ENCODE measurements around the gene APH1B.

The APH1B gene

DNA sequence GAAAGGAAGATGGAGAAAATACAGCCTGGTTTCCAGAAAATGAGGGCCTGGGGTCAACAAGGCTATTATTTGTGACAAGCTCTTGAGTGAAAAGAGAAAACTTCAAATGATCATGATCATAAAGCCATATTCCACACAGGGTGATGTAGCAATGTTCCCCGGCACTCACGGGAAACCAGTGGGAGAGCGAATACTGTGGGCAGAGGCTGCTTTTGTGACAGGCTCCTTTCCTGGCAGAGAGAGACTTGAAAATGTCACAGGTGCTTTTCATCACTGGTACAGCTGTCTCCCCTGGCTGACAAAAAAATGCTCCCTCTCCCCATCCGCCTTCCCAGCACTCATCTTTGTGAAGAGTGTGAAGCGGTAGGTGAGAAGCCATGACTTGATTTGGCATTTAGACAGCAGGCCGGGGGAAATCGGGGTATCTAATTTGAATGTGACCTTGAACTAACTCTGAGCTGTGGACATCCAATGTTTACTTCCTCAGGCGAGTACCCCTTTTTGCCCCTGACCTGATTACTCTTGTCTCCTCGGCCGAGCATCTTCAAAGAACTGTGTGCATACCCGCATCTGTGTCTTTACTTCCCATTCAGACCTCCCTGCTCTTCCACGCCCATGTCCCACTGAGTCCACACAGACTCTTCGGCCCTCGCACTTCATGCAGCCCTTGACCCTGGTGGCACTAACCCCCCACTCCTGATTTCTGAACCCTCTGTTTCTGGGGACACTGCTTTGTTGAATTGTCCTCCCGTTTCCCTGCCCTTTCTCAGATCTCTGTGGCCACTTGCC lies 81.0 kb downstream of the APH1B start:
- Histone ChIP-seq H2AFZ (no peak overlapping the region), H3K4me2 (ENCODE audit: low read length) (no peak overlapping the region), H3K4me3 (ENCODE audit: low read depth, low read length) (no peak overlapping the region), H3K4me1 (no peaks in the 10 kb centered on the region), H3K9me3 (ENCODE audit: control insufficient read depth, low read length) (no peaks in the 10 kb centered on the region), H3K27ac (no peak overlapping the region), H3K9ac (no peak overlapping the region), H3K27me3 (ENCODE audit: control insufficient read depth, insufficient read depth, low read length) (no peaks in the 10 kb centered on the region), H3K79me2 (no peaks in the 10 kb centered on the region), H3K36me3 (ENCODE audit: control insufficient read depth, insufficient read depth, low read length) (no peaks in the 10 kb centered on the region)
- no peak for TF ChIP-seq CTCF (IDR thresholded peaks at IDR 0.05)

All from parathyroid adenoma (tissue), 2 donors.